Stomach (tissue), 9 donors: ENCODE data around the gene LGALS8. TPM values are rescaled to one million over a fixed set of nuclear protein-coding genes. Genes with fewer than 3 reads are reported as not detected.

Experiments
- DNase-seq, 2 donors: peaks; one replicate each; pipeline versions ENCODE4 v3.0.0 to v3.0.0-alpha.2; 2013 to 2019
- H3K27ac ChIP-seq, 5 donors: fragments of 200-600 bp in 4 of 5; sonication (generic) in 4 of 5; one replicate each; pipeline ENCODE4 v1.5.1; 2013 to 2019; ENCODE audit warnings: mild to moderate bottlenecking in 1 of 5, moderate library complexity in 1 of 5
- H3K27me3 ChIP-seq, 3 donors: fragments of 200-600 bp; sonication (generic); one replicate each; pipeline ENCODE4 v1.5.1; 2017 to 2019; ENCODE audit warnings: mixed run types in 1 of 3
- H3K36me3 ChIP-seq, 4 donors: fragments of 200-600 bp; sonication (generic); 1 replicate in 3 of 4; 2 replicates in 1 of 4; pipeline ENCODE4 v1.5.1; 2016 to 2019
- H3K4me1 ChIP-seq, 4 donors: fragments of 200-600 bp; sonication (generic); one replicate each; pipeline ENCODE4 v1.5.1; 2016 to 2019
- H3K4me3 ChIP-seq, 4 donors: fragments of 200-600 bp; sonication (generic) in 3 of 4; one replicate each; pipeline ENCODE4 v1.5.1; 2016 to 2019; ENCODE audit warnings: mild to moderate bottlenecking in 1 of 4
- H3K9me3 ChIP-seq, 4 donors: fragments of 200-600 bp; sonication (generic); one replicate each; pipeline ENCODE4 v1.5.1; 2016 to 2019
- EP300 ChIP-seq: sonication (generic); formaldehyde crosslinking; IDR thresholded peaks from one replicate; pipeline ENCODE4 v1.6.1; 2017; ENCODE audit warnings: antibody characterized with exemption
- POLR2A ChIP-seq, 4 donors: fragments of 450-650 bp; IDR thresholded peaks; one replicate each; pipeline ENCODE4 v1.6.1; 2016; ENCODE audit warnings: antibody characterized with exemption in 4 of 4, control low read depth in 2 of 4, mild to moderate bottlenecking in 1 of 4, moderate library complexity in 1 of 4
- POLR2AphosphoS5 ChIP-seq, 3 donors: sonication (generic); formaldehyde crosslinking; IDR thresholded peaks; one replicate each; pipeline ENCODE4 v1.6.1; 2016; ENCODE audit warnings: antibody characterized with exemption in 3 of 3
- WGBS, 5 donors: extraction: QIAGEN DNeasy Blood & Tissue Kit in 3 of 5; methylation state at CpG; one replicate each; pipeline versions ENCODE4 v1.1.5 to v1.1.7; 2013 to 2018; 5-methylcytosine and 5-hydroxymethylcytosine counted together
- intact Hi-C: fragments of 100-400 bp; cut with DNase I; formaldehyde crosslinking; loops from one replicate; pipeline ENCODE4 v1.15.1; 2023; ENCODE audit warnings: low total_unique reads
- polyA plus RNA-seq, 3 donors: library from polyadenylated mRNA; stranded (reverse); fragments of 200-250 nt; gene quantifications; one replicate each; pipeline ENCODE4 v1.2.3, GENCODE V29; 2013
- total RNA-seq, 5 donors: library from RNA; depleted of rRNA; stranded (reverse); fragments of >200 nt; gene quantifications; one replicate each; pipeline versions ENCODE4 v1.1.0 to v1.2.3, GENCODE V29; 2014 to 2016
- TF ChIP-seq, protein P1 (sequence below), 7 experiments: fragments of 450-650 bp in 4 of 7; fragments of 200-600 bp in 3 of 7; sonication (generic) in 3 of 7; IDR thresholded peaks; one replicate each; pipeline ENCODE4 v1.5.1; 2016 to 2019; ENCODE audit warnings: antibody characterized with exemption in 7 of 7, control low read depth in 2 of 7, mild to moderate bottlenecking in 1 of 7
- donor health status: healthy with polysubstance abuse.
- donor health status: Bipolar disorder and iron deficiency.
- donor health status: healthy.

The LGALS8 gene
- total and polyA plus RNA-seq, 8 donors, result 17.9 to 142 (median 55.7) TPM

DNA sequence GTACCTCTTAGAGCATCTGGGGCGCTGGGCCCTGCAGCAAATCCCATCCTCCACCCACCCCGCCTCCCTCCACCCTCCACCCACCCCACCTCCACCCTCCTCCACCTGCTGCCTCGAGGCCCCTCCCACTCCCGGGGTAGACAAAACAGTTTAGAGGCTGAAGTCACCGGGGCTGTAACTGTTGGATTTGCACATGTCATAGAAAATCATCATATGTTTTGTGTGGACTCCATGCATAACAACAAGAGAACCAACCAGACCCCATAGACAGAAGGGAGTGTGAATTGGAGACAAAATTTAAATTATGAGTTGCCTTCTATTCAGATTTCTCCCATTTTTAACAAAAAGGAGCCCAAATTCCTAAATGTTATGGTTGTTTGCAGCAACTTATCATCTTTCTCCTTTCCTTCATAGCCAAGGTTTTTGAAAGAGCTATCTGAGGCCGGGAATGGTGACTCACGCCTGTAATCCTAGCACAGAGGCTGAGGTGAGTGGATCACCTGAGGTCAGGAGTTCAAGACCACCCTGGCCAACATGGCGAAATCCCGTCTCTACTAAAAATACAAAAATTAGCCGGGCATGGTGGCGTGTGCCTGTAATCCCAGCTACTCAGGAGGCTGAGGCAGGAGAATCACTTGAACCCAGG lies 28.2 kb upstream of the LGALS8 start:
- DNase-seq, result peak in 1 of 2 donors; percentile 28
- Histone ChIP-seq H3K4me3 (no peak overlapping the region), H3K27me3 (no peaks in the 10 kb centered on the region), H3K4me1 (peaks cover 0 to 6% (median 0%) of the 10 kb centered on the region in 4 donors), H3K27ac (no peak overlapping the region), H3K9me3 (no peaks in the 10 kb centered on the region), H3K36me3 (no peaks in the 10 kb centered on the region)
- TF ChIP-seq EP300 (no peak), POLR2A (IDR thresholded peaks at IDR 0.05) (no peak)
- TF ChIP-seq, protein P1, sequence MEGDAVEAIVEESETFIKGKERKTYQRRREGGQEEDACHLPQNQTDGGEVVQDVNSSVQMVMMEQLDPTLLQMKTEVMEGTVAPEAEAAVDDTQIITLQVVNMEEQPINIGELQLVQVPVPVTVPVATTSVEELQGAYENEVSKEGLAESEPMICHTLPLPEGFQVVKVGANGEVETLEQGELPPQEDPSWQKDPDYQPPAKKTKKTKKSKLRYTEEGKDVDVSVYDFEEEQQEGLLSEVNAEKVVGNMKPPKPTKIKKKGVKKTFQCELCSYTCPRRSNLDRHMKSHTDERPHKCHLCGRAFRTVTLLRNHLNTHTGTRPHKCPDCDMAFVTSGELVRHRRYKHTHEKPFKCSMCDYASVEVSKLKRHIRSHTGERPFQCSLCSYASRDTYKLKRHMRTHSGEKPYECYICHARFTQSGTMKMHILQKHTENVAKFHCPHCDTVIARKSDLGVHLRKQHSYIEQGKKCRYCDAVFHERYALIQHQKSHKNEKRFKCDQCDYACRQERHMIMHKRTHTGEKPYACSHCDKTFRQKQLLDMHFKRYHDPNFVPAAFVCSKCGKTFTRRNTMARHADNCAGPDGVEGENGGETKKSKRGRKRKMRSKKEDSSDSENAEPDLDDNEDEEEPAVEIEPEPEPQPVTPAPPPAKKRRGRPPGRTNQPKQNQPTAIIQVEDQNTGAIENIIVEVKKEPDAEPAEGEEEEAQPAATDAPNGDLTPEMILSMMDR (IDR thresholded peaks at IDR 0.05), result no peak
- intact Hi-C loops, result no loop called here
- WGBS, 5 donors, result 58 to 67% (median 61%) methylated on average over 6 to 11 of the region's 11 CpGs

GRCh38 chr1:236497908-236498307 lies 25.9 kb upstream of the LGALS8 start:
- intact Hi-C loops, result no loop called here

GRCh38 chr1:236501093-236501492 lies 22.7 kb upstream of the LGALS8 start:
- TF ChIP-seq EP300 (no peak), POLR2AphosphoS5 (IDR thresholded peaks at IDR 0.05) (no peak), POLR2A (IDR thresholded peaks at IDR 0.05) (no peak)
- TF ChIP-seq, protein P1 (IDR thresholded peaks at IDR 0.05), result no peak
- 88 to 95% (median 93%) methylated on average over 6 of the region's 6 CpGs for WGBS, 5 donors
- no peaks in the 10 kb centered on the region for H3K9me3 ChIP-seq

More at GRCh38 chr1:236497908-236498307, 25.9 kb upstream of the LGALS8 start:
- Histone ChIP-seq H3K36me3 (no peaks in the 10 kb centered on the region), H3K4me3 (no peak overlapping the region), H3K4me1 (peaks cover 0 to 12% (median 3%) of the 10 kb centered on the region in 4 donors), H3K27ac (no peak overlapping the region), H3K27me3 (no peaks in the 10 kb centered on the region), H3K9me3 (no peaks in the 10 kb centered on the region)
- TF ChIP-seq POLR2A (IDR thresholded peaks at IDR 0.05) (no peak), EP300 (no peak)
- WGBS, 5 donors, result 71 to 87% (median 82%) methylated on average over 5 to 6 of the region's 6 CpGs
- no peak for DNase-seq

DNA sequence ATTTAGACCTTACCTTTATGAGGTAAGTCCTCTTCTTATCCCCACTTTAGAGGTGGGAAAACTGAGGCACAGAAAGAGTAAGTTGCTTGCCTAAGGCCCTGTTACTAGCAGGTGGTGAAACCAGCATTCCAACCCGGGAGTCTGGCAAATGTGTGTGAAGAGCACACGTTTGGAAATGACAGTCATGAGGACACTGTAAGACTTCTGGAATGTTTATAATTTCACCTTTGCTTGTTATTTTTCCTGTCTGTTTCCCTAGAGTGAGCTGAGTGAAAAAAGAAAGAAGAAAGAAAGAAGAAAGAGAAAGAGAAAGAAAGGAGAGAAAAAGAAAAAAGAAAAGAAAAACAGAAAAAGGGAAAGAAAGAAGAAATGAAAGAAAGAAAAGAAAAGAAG lies 21.2 kb upstream of the LGALS8 start:
- no peak for DNase-seq
- TF ChIP-seq, protein P1 (IDR thresholded peaks at IDR 0.05), result no peak
- TF ChIP-seq EP300, result no peak
- no peak for TF ChIP-seq POLR2AphosphoS5 (IDR thresholded peaks at IDR 0.05)
- TF ChIP-seq POLR2A (IDR thresholded peaks at IDR 0.05), result no peak
- peak overlapping the region in 1 of 4 donors; percentile 28 for H3K4me3 ChIP-seq
- peak overlapping the region in 3 of 5 donors; percentile 6 to 59 (median 49) for H3K27ac ChIP-seq
- H3K27me3 ChIP-seq, result no peaks in the 10 kb centered on the region
- H3K4me1 ChIP-seq, result peaks cover 0 to 24% (median 18%) of the 10 kb centered on the region in 4 donors
- WGBS, 5 donors, result 34 to 59% (median 51%) methylated on average over 2 of the region's 2 CpGs
- intact Hi-C loops, result no loop called here
- no peaks in the 10 kb centered on the region for H3K36me3 ChIP-seq
- no peaks in the 10 kb centered on the region for H3K9me3 ChIP-seq

More at GRCh38 chr1:236501093-236501492, 22.7 kb upstream of the LGALS8 start:
- Histone ChIP-seq H3K27me3 (no peaks in the 10 kb centered on the region), H3K4me3 (no peak overlapping the region), H3K27ac (no peak overlapping the region), H3K36me3 (no peaks in the 10 kb centered on the region), H3K4me1 (peaks cover 0 to 15% (median 9%) of the 10 kb centered on the region in 4 donors)
- DNase-seq, result no peak
- intact Hi-C loops, result no loop called here
